Activated CD4-positive, alpha-beta T cell treated with anti-CD3 and anti-CD28 coated beads, Interleukin-2, amount 50 U/mL, for 48 hours (primary cell): ENCODE results near the gene ANKAR.
"Not testable (repeated sequence)": the region's sequence is repeated elsewhere in the genome, so short reads cannot be mapped to it uniquely, and the experiment has no call there.

Source experiments
- DNase-seq, 2 experiments: peaks; one replicate each; pipeline ENCODE4 v3.0.0-alpha.2; 2020

The ANKAR gene

GRCh38 chr2:189658306-189659212 lies 15.9 kb upstream of the ANKAR start:
- DNase-seq, result no peak

GRCh38 chr2:189659734-189660133 lies 14.7 kb upstream of the ANKAR start:
- no peak for DNase-seq

- no peak for DNase-seq
Measured at GRCh38 chr2:189660803-189661147, 13.7 kb upstream of the ANKAR start.

- peak; percentile 96 to 97 for DNase-seq
Measured at GRCh38 chr2:189661148-189661956, 13.1 kb upstream of the ANKAR start, which contains the start of gene ASNSD1. ASNSD1 (plus strand) TSS chr2:189661459; CDS start chr2:189666133, 4,674 bp downstream.

GRCh38 chr2:189661957-189662321 lies 12.5 kb upstream of the ANKAR start:
- no peak for DNase-seq

- no peak for DNase-seq
Measured at GRCh38 chr2:189662669-189663226, 11.7 kb upstream of the ANKAR start.

- DNase-seq, result not testable (repeated sequence)
Measured at GRCh38 chr2:189663319-189663718, 11.2 kb upstream of the ANKAR start.

- DNase-seq, result no peak
Measured at GRCh38 chr2:189669913-189670312, 4.6 kb upstream of the ANKAR start.

GRCh38 chr2:189673661-189674373 lies 653 bp upstream of the ANKAR start:
- no peak for DNase-seq

GRCh38 chr2:189676471-189676870 lies 2.0 kb downstream of the ANKAR start:
- DNase-seq, result no peak

- no peak for DNase-seq
Measured at GRCh38 chr2:189679226-189679625, 4.8 kb downstream of the ANKAR start.

- DNase-seq, result no peak
Measured at GRCh38 chr2:189681203-189681602, 6.7 kb downstream of the ANKAR start.

- DNase-seq, result no peak
Measured at GRCh38 chr2:189681903-189682302, 7.4 kb downstream of the ANKAR start.

- no peak for DNase-seq
Measured at GRCh38 chr2:189683348-189683747, 8.9 kb downstream of the ANKAR start.

- no peak for DNase-seq
Measured at GRCh38 chr2:189684811-189685210, 10.3 kb downstream of the ANKAR start.

- DNase-seq, result no peak
Measured at GRCh38 chr2:189685540-189686229, 11.2 kb downstream of the ANKAR start.

GRCh38 chr2:189687796-189688195 lies 13.3 kb downstream of the ANKAR start:
- DNase-seq, result not testable (repeated sequence)

GRCh38 chr2:189696223-189696622 lies 21.8 kb downstream of the ANKAR start:
- DNase-seq, result no peak

- peak in 1 of 2 experiments; percentile 18 for DNase-seq
Measured at GRCh38 chr2:189698020-189698887, 23.8 kb downstream of the ANKAR start.

GRCh38 chr2:189700681-189701080 lies 26.2 kb downstream of the ANKAR start:
- DNase-seq, result no peak

- no peak for DNase-seq
Measured at GRCh38 chr2:189702071-189702470, 27.6 kb downstream of the ANKAR start.
